HUES48 (cell line): ENCODE data around the gene SKAP1.

Experiments used
- H3K27ac ChIP-seq: one replicate; pipeline ENCODE4 v1.7.0; 2013; ENCODE audit warnings: low read depth, low read length, inconsistent platforms
- H3K27me3 ChIP-seq: 2 replicates; pipeline ENCODE4 v1.6.1; 2013; ENCODE audit warnings: mild to moderate bottlenecking, low read length; ENCODE audit not compliant: control insufficient read depth, insufficient read depth
- H3K36me3 ChIP-seq: 2 replicates; pipeline ENCODE4 v1.6.1; 2013; ENCODE audit warnings: low read length; ENCODE audit not compliant: control insufficient read depth, insufficient read depth
- H3K4me1 ChIP-seq: 2 replicates; pipeline ENCODE4 v1.6.1; 2013; ENCODE audit warnings: mild to moderate bottlenecking, low read length; ENCODE audit not compliant: control insufficient read depth, insufficient read depth
- H3K4me3 ChIP-seq: 2 replicates; pipeline ENCODE4 v1.5.1; 2013; ENCODE audit warnings: mild to moderate bottlenecking, low read depth, low read length
- H3K9ac ChIP-seq: 2 replicates; pipeline ENCODE4 v1.6.1; 2013; ENCODE audit warnings: mild to moderate bottlenecking, low read depth, low read length, moderate library complexity
- H3K9me3 ChIP-seq: 2 replicates; pipeline ENCODE4 v1.6.1; 2013; ENCODE audit warnings: low read length; ENCODE audit not compliant: control insufficient read depth, insufficient read depth

SKAP1 gene

GRCh38 chr17:48100160-48100559 lies 329.9 kb downstream of the SKAP1 start:
- Histone ChIP-seq H3K36me3 (peaks cover 4% of the 10 kb centered on the region; the same call in 1 of the 2 replicates), H3K4me3 (peak overlapping the region; percentile 89), H3K4me1 (no peaks in the 10 kb centered on the region), H3K9me3 (no peaks in the 10 kb centered on the region), H3K27me3 (no peaks in the 10 kb centered on the region), H3K9ac (peak overlapping the region; percentile 80), H3K27ac (peak overlapping the region; percentile 96)

- Histone ChIP-seq H3K4me1 (no peaks in the 10 kb centered on the region), H3K9me3 (no peaks in the 10 kb centered on the region), H3K27me3 (no peaks in the 10 kb centered on the region), H3K4me3 (no peak overlapping the region), H3K9ac (no peak overlapping the region), H3K36me3 (peaks cover 15% of the 10 kb centered on the region), H3K27ac (no peak overlapping the region)
Measured at GRCh38 chr17:48095611-48096010, 334.4 kb downstream of the SKAP1 start.

GRCh38 chr17:48093341-48094045 lies 336.5 kb downstream of the SKAP1 start:
- H3K36me3 ChIP-seq: peaks cover 15% of the 10 kb centered on the region
- no peaks in the 10 kb centered on the region for H3K4me1 ChIP-seq
- no peaks in the 10 kb centered on the region for H3K27me3 ChIP-seq
- no peak overlapping the region for H3K9ac ChIP-seq
- H3K9me3 ChIP-seq: no peaks in the 10 kb centered on the region
- H3K4me3 ChIP-seq: no peak overlapping the region
- no peak overlapping the region for H3K27ac ChIP-seq

GRCh38 chr17:48084932-48085331 lies 345.1 kb downstream of the SKAP1 start:
- no peaks in the 10 kb centered on the region for H3K27me3 ChIP-seq
- no peaks in the 10 kb centered on the region for H3K9me3 ChIP-seq
- no peak overlapping the region for H3K4me3 ChIP-seq
- H3K4me1 ChIP-seq: no peaks in the 10 kb centered on the region
- no peak overlapping the region for H3K9ac ChIP-seq
- H3K36me3 ChIP-seq: 0 out of 2 replicates have a peak, but pooled peaks cover 3% of the 10 kb centered on the region
- no peak overlapping the region for H3K27ac ChIP-seq
